Measurements from ENCODE around the gene PTGDR.
A peak's percentile ranks its signal among the peaks of the same experiment; 100 is the strongest.

PTGDR gene

GRCh38 chr14:52304248-52304904 is 36.9 kb downstream of the PTGDR start:
- Histone ChIP-seq H3K27me3 (no peaks in the 10 kb centered on the region), H3K9ac (no peak overlapping the region), H4K20me1 (no peaks in the 10 kb centered on the region), H3K36me3 (peaks cover 6% of the 10 kb centered on the region; the same call in 1 of the 2 replicates), H3K4me3 (no peak overlapping the region), H3K9me3 (no peaks in the 10 kb centered on the region; the same call in 1 of the 2 replicates), H3K27ac (no peak overlapping the region), H3K4me1 (peaks cover 9% of the 10 kb centered on the region), H3K4me2 (no peak overlapping the region)
- TF ChIP-seq Cebpa-rat (IDR thresholded peaks at IDR 0.05): no peak

GRCh38 chr14:52305014-52305413 is 37.5 kb downstream of the PTGDR start:
- H3K27me3 ChIP-seq: no peaks in the 10 kb centered on the region

GRCh38 chr14:52307376-52307775 is 39.9 kb downstream of the PTGDR start:
- H3K4me1 ChIP-seq: peaks cover 36% of the 10 kb centered on the region
- TF ChIP-seq Cebpa-rat (IDR thresholded peaks at IDR 0.05): no peak
- H3K4me2 ChIP-seq: no peak overlapping the region
- H4K20me1 ChIP-seq: no peaks in the 10 kb centered on the region
- H3K27ac ChIP-seq: no peak overlapping the region
- H3K27me3 ChIP-seq: no peaks in the 10 kb centered on the region
- peaks cover 6% of the 10 kb centered on the region; the same call in 1 of the 2 replicates for H3K36me3 ChIP-seq
- H3K9me3 ChIP-seq: no peaks in the 10 kb centered on the region; the same call in 1 of the 2 replicates
- H3K4me3 ChIP-seq: no peak overlapping the region
- H3K9ac ChIP-seq: no peak overlapping the region

More at GRCh38 chr14:52305014-52305413, 37.5 kb downstream of the PTGDR start:
- H4K20me1 ChIP-seq: no peaks in the 10 kb centered on the region
- no peak overlapping the region for H3K9ac ChIP-seq
- no peak overlapping the region for H3K4me2 ChIP-seq
- H3K9me3 ChIP-seq: no peaks in the 10 kb centered on the region; the same call in 1 of the 2 replicates
- no peak for TF ChIP-seq Cebpa-rat (IDR thresholded peaks at IDR 0.05)
- peaks cover 6% of the 10 kb centered on the region; the same call in 1 of the 2 replicates for H3K36me3 ChIP-seq
- no peak overlapping the region for H3K4me3 ChIP-seq
- H3K4me1 ChIP-seq: peaks cover 14% of the 10 kb centered on the region
- no peak overlapping the region for H3K27ac ChIP-seq

GRCh38 chr14:52307905-52308304 is 40.4 kb downstream of the PTGDR start:
- H3K4me1 ChIP-seq: peaks cover 41% of the 10 kb centered on the region
- H3K27ac ChIP-seq: no peak overlapping the region

GRCh38 chr14:52310541-52310940 is 43.0 kb downstream of the PTGDR start:
- Histone ChIP-seq H4K20me1 (0 out of 2 replicates have a peak, but pooled peaks cover under 1% of the 10 kb centered on the region), H3K36me3 (peaks cover 6% of the 10 kb centered on the region; the same call in 1 of the 2 replicates), H3K4me3 (peak overlapping the region; percentile 93), H3K27me3 (no peaks in the 10 kb centered on the region), H3K4me2 (peak overlapping the region; percentile 98), H3K27ac (peak overlapping the region; percentile 87), H3K9ac (peak overlapping the region; percentile 88), H3K4me1 (peaks cover 43% of the 10 kb centered on the region), H3K9me3 (no peaks in the 10 kb centered on the region; the same call in 1 of the 2 replicates)
- no peak for TF ChIP-seq Cebpa-rat (IDR thresholded peaks at IDR 0.05)

More at GRCh38 chr14:52307905-52308304, 40.4 kb downstream of the PTGDR start:
- H3K27me3 ChIP-seq: no peaks in the 10 kb centered on the region
- H3K36me3 ChIP-seq: peaks cover 6% of the 10 kb centered on the region; the same call in 1 of the 2 replicates
- H3K9me3 ChIP-seq: no peaks in the 10 kb centered on the region; the same call in 1 of the 2 replicates
- TF ChIP-seq Cebpa-rat (IDR thresholded peaks at IDR 0.05): no peak
- H3K4me2 ChIP-seq: no peak overlapping the region
- H3K4me3 ChIP-seq: no peak overlapping the region
- no peaks in the 10 kb centered on the region for H4K20me1 ChIP-seq
- H3K9ac ChIP-seq: no peak overlapping the region

- Histone ChIP-seq H4K20me1 (peaks cover 12% of the 10 kb centered on the region), H3K4me3 (peak overlapping the region; percentile 93), H3K27ac (peak overlapping the region; percentile 87), H3K9ac (peak overlapping the region; percentile 88), H3K4me1 (peaks cover 56% of the 10 kb centered on the region), H3K9me3 (no peaks in the 10 kb centered on the region), H3K27me3 (no peaks in the 10 kb centered on the region), H3K36me3 (no peaks in the 10 kb centered on the region; the same call in 1 of the 2 replicates), H3K4me2 (peak overlapping the region; percentile 98)
- TF ChIP-seq Cebpa-rat (IDR thresholded peaks at IDR 0.05): no peak
Measured at GRCh38 chr14:52312931-52313355, 45.4 kb downstream of the PTGDR start.

GRCh38 chr14:52313462-52313861 is 46.0 kb downstream of the PTGDR start:
- Histone ChIP-seq H3K4me2 (peak overlapping the region; percentile 98), H4K20me1 (peaks cover 12% of the 10 kb centered on the region), H3K9ac (peak overlapping the region; percentile 88), H3K4me1 (peaks cover 61% of the 10 kb centered on the region), H3K27me3 (no peaks in the 10 kb centered on the region), H3K9me3 (no peaks in the 10 kb centered on the region), H3K27ac (peak overlapping the region; percentile 87), H3K4me3 (peak overlapping the region; percentile 93), H3K36me3 (peaks cover under 1% of the 10 kb centered on the region; the same call in 1 of the 2 replicates)
- no peak for TF ChIP-seq Cebpa-rat (IDR thresholded peaks at IDR 0.05)

GRCh38 chr14:52313903-52314594 is 46.6 kb downstream of the PTGDR start, which contains the start of gene PTGER2:
Gene PTGER2 (plus strand): TSS chr14:52314312. CDS start chr14:52314549, 237 bp downstream.
- H3K27me3 ChIP-seq: no peaks in the 10 kb centered on the region
- peaks cover 4% of the 10 kb centered on the region; the same call in 1 of the 2 replicates for H3K9me3 ChIP-seq
- H4K20me1 ChIP-seq: peaks cover 12% of the 10 kb centered on the region
- H3K4me1 ChIP-seq: peaks cover 62% of the 10 kb centered on the region
- peak within 1 kb of the TSS; percentile 88 for H3K9ac ChIP-seq
- peak within 1 kb of the TSS; percentile 98 for H3K4me2 ChIP-seq
- TF ChIP-seq Cebpa-rat (IDR thresholded peaks at IDR 0.05): no peak
- H3K27ac ChIP-seq: peak within 1 kb of the TSS; percentile 87
- H3K36me3 ChIP-seq: peaks cover 6% of the 10 kb centered on the region; the same call in 1 of the 2 replicates
- peak within 1 kb of the TSS; percentile 93 for H3K4me3 ChIP-seq

- Histone ChIP-seq H3K4me1 (peaks cover 62% of the 10 kb centered on the region), H3K4me2 (peak overlapping the region; percentile 98), H3K36me3 (peaks cover 13% of the 10 kb centered on the region), H4K20me1 (peaks cover 12% of the 10 kb centered on the region), H3K27ac (peak overlapping the region; percentile 87), H3K27me3 (no peaks in the 10 kb centered on the region), H3K9me3 (peaks cover 11% of the 10 kb centered on the region), H3K4me3 (peak overlapping the region; percentile 93), H3K9ac (peak overlapping the region; percentile 88)
- no peak for TF ChIP-seq Cebpa-rat (IDR thresholded peaks at IDR 0.05)
Measured at GRCh38 chr14:52314595-52315354, 47.3 kb downstream of the PTGDR start.

Measured in BLaER1 (cell line).